BJ (cell line): Measurements from ENCODE around the gene ABI3. TPM values are rescaled to one million over a fixed set of nuclear protein-coding genes. Genes with fewer than 3 reads are reported as not detected.

Source experiments
- CTCF ChIA-PET: fragments of 350-600 bp; formaldehyde crosslinking; extraction: SDS; loops from one replicate; lab custom pipeline; 2021; ENCODE audit warnings: antibody characterized with exemption, inconsistent platforms; lab: Yijun Ruan, JAX
- POLR2A ChIA-PET: fragments of 300-600 bp; sonication (Branson Sonifier 250); formaldehyde crosslinking; extraction: SDS; loops from one replicate; lab custom pipeline; 2021; ENCODE audit warnings: antibody characterized with exemption; lab: Charles Lee
- DNase-seq: peaks from one replicate; pipeline ENCODE4 v3.0.0-alpha.2; 2011; ENCODE audit warnings: low read depth
- H3K27me3 ChIP-seq: 2 replicates; pipeline ENCODE4 v1.6.0; 2011; ENCODE audit warnings: low read length; ENCODE audit not compliant: control insufficient read depth, insufficient read depth
- H3K36me3 ChIP-seq: 2 replicates; pipeline ENCODE4 v1.5.1; 2011; ENCODE audit warnings: low read length; ENCODE audit not compliant: control insufficient read depth, insufficient read depth
- H3K4me3 ChIP-seq: 2 replicates; pipeline ENCODE4 v1.5.1; 2011; ENCODE audit warnings: low read depth, mild to moderate bottlenecking, control low read depth, low read length
- polyA plus RNA-seq: library from polyadenylated mRNA; depleted of rRNA; stranded (reverse); fragments of >200 nt; gene quantifications from 2 replicates; pipeline ENCODE4 v1.2.3, GENCODE V29; 2011
- TF ChIP-seq, protein P1 (sequence below): IDR thresholded peaks from 2 replicates; pipeline ENCODE4 v1.5.1; 2011; ENCODE audit warnings: low read depth, mild to moderate bottlenecking, control low read depth, inconsistent platforms, low read length, moderate library complexity; ENCODE audit not compliant: insufficient read depth

The ABI3 gene
- polyA plus RNA-seq, 1 experiment: 1.5 TPM

DNA sequence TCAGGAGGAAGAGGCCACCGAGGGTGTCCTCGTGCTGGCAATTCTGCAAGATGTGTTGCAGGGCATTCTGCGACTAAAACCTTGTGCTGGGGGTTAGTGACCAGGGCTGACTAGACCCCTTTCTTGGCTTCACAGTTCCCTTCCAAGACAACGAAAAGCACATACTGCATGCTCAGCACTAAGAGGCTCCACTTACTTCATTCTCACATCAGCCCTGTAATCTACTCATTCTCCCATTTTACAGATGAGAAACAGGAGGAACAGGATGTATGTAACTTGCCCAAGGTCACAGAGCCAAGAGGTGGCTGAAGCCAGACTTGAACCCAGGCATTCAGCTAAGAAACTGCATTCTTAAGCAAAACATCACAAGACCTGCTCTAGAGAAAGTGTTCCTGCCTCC lies 25.4 kb downstream of the ABI3 start:
- Histone ChIP-seq H3K4me3 (no peak overlapping the region), H3K36me3 (no peaks in the 10 kb centered on the region), H3K27me3 (peaks cover 7% of the 10 kb centered on the region)
- CTCF ChIA-PET: no interaction called here
- DNase-seq: no peak
- POLR2A ChIA-PET: no interaction called here
- TF ChIP-seq, protein P1, sequence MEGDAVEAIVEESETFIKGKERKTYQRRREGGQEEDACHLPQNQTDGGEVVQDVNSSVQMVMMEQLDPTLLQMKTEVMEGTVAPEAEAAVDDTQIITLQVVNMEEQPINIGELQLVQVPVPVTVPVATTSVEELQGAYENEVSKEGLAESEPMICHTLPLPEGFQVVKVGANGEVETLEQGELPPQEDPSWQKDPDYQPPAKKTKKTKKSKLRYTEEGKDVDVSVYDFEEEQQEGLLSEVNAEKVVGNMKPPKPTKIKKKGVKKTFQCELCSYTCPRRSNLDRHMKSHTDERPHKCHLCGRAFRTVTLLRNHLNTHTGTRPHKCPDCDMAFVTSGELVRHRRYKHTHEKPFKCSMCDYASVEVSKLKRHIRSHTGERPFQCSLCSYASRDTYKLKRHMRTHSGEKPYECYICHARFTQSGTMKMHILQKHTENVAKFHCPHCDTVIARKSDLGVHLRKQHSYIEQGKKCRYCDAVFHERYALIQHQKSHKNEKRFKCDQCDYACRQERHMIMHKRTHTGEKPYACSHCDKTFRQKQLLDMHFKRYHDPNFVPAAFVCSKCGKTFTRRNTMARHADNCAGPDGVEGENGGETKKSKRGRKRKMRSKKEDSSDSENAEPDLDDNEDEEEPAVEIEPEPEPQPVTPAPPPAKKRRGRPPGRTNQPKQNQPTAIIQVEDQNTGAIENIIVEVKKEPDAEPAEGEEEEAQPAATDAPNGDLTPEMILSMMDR: no peak

DNA sequence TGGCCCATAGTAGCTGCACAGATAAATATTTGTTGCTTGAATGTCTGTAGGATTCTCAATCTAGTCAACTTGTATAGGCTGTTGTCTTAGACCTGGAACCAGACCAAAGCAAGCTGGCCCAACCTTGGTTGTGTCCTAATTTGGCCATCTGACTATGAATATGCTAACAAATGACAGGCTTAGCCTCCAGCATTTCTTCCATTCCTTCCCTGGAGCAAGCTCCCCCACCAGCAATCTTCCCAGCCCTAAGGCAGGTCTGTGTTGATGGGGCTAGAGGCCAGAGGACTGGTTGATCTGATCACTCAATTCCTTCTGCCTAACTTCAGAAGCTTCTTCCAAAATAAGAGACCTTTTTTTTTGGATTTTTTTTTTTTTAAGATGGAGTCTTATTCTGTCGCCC lies 29.5 kb downstream of the ABI3 start:
- no peak for DNase-seq
- Histone ChIP-seq H3K36me3 (no peaks in the 10 kb centered on the region), H3K4me3 (no peak overlapping the region), H3K27me3 (peaks cover 6% of the 10 kb centered on the region)
- TF ChIP-seq, protein P1: no peak
- ChIA-PET CTCF (interaction anchor here (0.8 to 2.7 kb wide), 6 partner anchors 10 to 20 kb away, joined by 3 to 12 read pairs (median 8); no protein-coding TSS in a partner anchor), POLR2A (no interaction called here)

DNA sequence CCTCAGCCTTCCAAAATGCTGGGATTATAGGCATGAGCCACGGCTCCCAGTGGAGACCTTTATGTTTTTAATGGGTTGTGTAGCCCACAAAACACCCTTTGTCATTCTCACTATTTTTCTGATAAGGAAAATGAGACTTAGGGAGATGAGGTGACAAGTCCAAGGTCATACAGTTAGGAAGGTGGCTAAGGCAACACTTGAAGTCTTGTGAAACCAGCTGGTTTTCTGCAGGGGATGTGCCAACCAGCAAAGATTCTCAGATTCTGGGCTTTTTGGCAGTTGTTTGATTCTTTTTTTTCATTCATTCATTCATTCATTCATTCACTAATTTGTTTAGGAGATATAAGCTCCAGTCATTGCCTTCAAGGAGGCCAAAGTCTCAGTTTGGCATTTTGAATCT lies 30.1 kb downstream of the ABI3 start:
- ChIA-PET CTCF (interaction anchor here (0.8 to 2.7 kb wide), 5 partner anchors 11 to 20 kb away, joined by 3 to 12 read pairs (median 8); no protein-coding TSS in a partner anchor), POLR2A (no interaction called here)
- Histone ChIP-seq H3K27me3 (peaks cover 6% of the 10 kb centered on the region), H3K36me3 (no peaks in the 10 kb centered on the region), H3K4me3 (no peak overlapping the region)
- DNase-seq: no peak
- TF ChIP-seq, protein P1: no peak

DNA sequence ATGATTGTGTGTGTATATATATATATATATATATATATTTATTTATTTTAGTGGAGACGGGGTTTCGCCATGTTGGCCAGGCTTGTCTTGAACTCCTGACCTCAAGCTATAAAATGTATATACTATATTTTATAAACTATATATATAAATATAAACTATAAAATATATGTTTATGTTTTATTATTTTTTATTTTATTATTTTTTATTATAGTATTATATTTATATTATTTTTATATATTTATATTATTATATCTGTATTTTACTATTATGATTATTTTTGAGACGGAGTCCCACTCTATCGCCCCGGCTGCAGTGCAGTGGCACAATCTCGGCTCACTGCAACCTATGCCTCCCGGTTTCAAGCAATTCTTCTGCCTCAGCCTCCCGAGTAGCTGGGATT lies 30.5 kb downstream of the ABI3 start:
- Histone ChIP-seq H3K4me3 (no peak overlapping the region), H3K27me3 (peaks cover 4% of the 10 kb centered on the region), H3K36me3 (no peaks in the 10 kb centered on the region)
- CTCF ChIA-PET: interaction anchor here (0.5 to 2.7 kb wide), 4 partner anchors 12 to 61 kb away, joined by 3 to 8 read pairs (median 8); no protein-coding TSS in a partner anchor
- TF ChIP-seq, protein P1: no peak
- POLR2A ChIA-PET: no interaction called here
- DNase-seq: no peak

DNA sequence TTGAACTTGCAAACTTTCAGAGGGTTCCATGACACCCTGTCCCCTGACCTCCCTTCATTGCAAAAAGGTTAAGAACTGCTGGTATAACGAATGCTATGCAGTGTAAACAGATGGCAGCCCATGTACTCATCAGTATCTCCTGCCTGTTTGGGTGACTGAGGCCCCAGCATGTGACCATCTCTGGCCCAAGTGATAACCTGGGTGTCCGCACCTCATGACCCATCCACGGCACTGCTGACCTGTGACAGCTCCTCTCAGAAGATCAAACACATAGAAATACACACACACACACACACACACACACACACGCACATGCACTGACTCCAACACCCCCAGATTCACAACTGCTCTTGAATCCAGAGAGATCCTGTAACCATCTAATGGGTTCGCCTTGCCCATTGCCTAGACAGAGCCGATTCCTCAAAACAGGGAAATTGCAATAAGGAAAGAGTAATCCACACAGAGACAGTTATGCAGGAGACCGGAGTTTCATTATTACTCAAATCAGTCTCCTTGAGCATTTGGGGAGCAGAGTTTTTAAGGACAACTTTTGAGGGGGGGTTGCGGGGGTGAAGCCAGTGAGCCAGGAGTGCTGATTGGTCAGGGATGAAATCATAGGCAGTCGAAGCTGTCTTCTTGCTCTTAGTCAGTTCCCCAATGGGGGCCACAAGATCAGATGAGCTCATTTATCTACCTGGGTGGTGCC lies 31.3 kb downstream of the ABI3 start:
- H3K4me3 ChIP-seq: no peak overlapping the region
- ChIA-PET POLR2A (no interaction called here), CTCF (interaction anchor here (0.5 to 2.7 kb wide), 2 partner anchors 15 to 61 kb away, joined by 3 to 7 read pairs; no protein-coding TSS in a partner anchor)

More for the DNA sequence above, 31.3 kb downstream of the ABI3 start:
- peaks cover 2% of the 10 kb centered on the region for H3K27me3 ChIP-seq
- DNase-seq: no peak
- H3K36me3 ChIP-seq: no peaks in the 10 kb centered on the region
- TF ChIP-seq, protein P1: no peak
